Type B pancreatic cell (in vitro differentiated cells): ENCODE results near the gene TXNRD2. TPM values are rescaled to one million over a fixed set of nuclear protein-coding genes. Genes with fewer than 3 reads are reported as not detected.

Experiments
- DNase-seq: peaks from one replicate; pipeline ENCODE4 v3.0.0; 2021; ENCODE audit warnings: mixed read lengths; ENCODE audit not compliant: unreplicated experiment; ENCODE audit errors: extremely low spot score
- H3K27ac Mint-ChIP-seq: 2 replicates; pipeline ENCODE4 v1.8.0; 2021; ENCODE audit warnings: mild to moderate bottlenecking, mixed read lengths
- H3K27me3 Mint-ChIP-seq: 2 replicates; pipeline ENCODE4 v1.8.0; 2021; ENCODE audit warnings: mixed read lengths
- H3K36me3 Mint-ChIP-seq: 2 replicates; pipeline ENCODE4 v1.8.0; 2021; ENCODE audit warnings: mixed read lengths
- H3K4me1 Mint-ChIP-seq: one replicate; pipeline ENCODE4 v1.8.0; 2021; ENCODE audit warnings: mixed read lengths; ENCODE audit not compliant: unreplicated experiment
- H3K4me3 Mint-ChIP-seq: 2 replicates; pipeline ENCODE4 v1.8.0; 2021; ENCODE audit warnings: mild to moderate bottlenecking, mixed read lengths
- H3K9me3 Mint-ChIP-seq: 2 replicates; pipeline ENCODE4 v1.8.0; 2021; ENCODE audit warnings: mixed read lengths
- CTCF ChIP-seq: fragments of 200-600 bp; sonication (generic); conservative IDR thresholded peaks from 2 replicates; pipeline ENCODE4 v1.5.0; 2021; ENCODE audit warnings: antibody characterized with exemption, mild to moderate bottlenecking
- total RNA-seq: library from RNA; stranded (reverse); gene quantifications from 2 replicates; pipeline ENCODE4 v1.2.1, GENCODE V29; 2021; ENCODE audit warnings: low replicate concordance

The TXNRD2 gene
- total RNA-seq, 1 donor from 2014 or later, result 25.1 TPM

GRCh38 chr22:19890502-19891316 is 50.9 kb downstream of the TXNRD2 start:
- H3K27ac Mint-ChIP-seq, result no peak overlapping the region
- TF ChIP-seq CTCF, result no peak
- no peak for DNase-seq
- no peaks in the 10 kb centered on the region for H3K27me3 Mint-ChIP-seq
- no peaks in the 10 kb centered on the region for H3K9me3 Mint-ChIP-seq
- H3K4me3 Mint-ChIP-seq, result no peak overlapping the region
- peaks cover 27% of the 10 kb centered on the region for H3K4me1 Mint-ChIP-seq
- no peaks in the 10 kb centered on the region for H3K36me3 Mint-ChIP-seq

- no peak overlapping the region for H3K4me3 Mint-ChIP-seq
- H3K4me1 Mint-ChIP-seq, result peaks cover 29% of the 10 kb centered on the region
- no peaks in the 10 kb centered on the region for H3K36me3 Mint-ChIP-seq
- no peaks in the 10 kb centered on the region for H3K9me3 Mint-ChIP-seq
- DNase-seq, result no peak
- no peaks in the 10 kb centered on the region for H3K27me3 Mint-ChIP-seq
- no peak for TF ChIP-seq CTCF
- no peak overlapping the region for H3K27ac Mint-ChIP-seq
Observed at GRCh38 chr22:19889951-19890350, 51.7 kb downstream of the TXNRD2 start.

GRCh38 chr22:19888131-19888746 is 53.4 kb downstream of the TXNRD2 start:
- Mint-ChIP-seq H3K27me3 (no peaks in the 10 kb centered on the region), H3K9me3 (no peaks in the 10 kb centered on the region), H3K27ac (no peak overlapping the region), H3K4me3 (no peak overlapping the region), H3K4me1 (peaks cover 29% of the 10 kb centered on the region), H3K36me3 (no peaks in the 10 kb centered on the region)
- no peak for DNase-seq
- TF ChIP-seq CTCF, result no peak

- Mint-ChIP-seq H3K9me3 (no peaks in the 10 kb centered on the region), H3K36me3 (no peaks in the 10 kb centered on the region), H3K27ac (no peak overlapping the region), H3K4me1 (peaks cover 23% of the 10 kb centered on the region), H3K4me3 (no peak overlapping the region), H3K27me3 (no peaks in the 10 kb centered on the region)
- no peak for TF ChIP-seq CTCF
- no peak for DNase-seq
Observed at GRCh38 chr22:19887256-19887985, 54.2 kb downstream of the TXNRD2 start.

- H3K27ac Mint-ChIP-seq, result no peak overlapping the region
- H3K9me3 Mint-ChIP-seq, result no peaks in the 10 kb centered on the region
- no peaks in the 10 kb centered on the region for H3K36me3 Mint-ChIP-seq
- H3K4me1 Mint-ChIP-seq, result peaks cover 18% of the 10 kb centered on the region
- no peak overlapping the region for H3K4me3 Mint-ChIP-seq
- no peak for TF ChIP-seq CTCF
- H3K27me3 Mint-ChIP-seq, result no peaks in the 10 kb centered on the region
- DNase-seq, result no peak
Observed at GRCh38 chr22:19886605-19887255, 54.9 kb downstream of the TXNRD2 start.
